GM12801 (cell line): ENCODE results near the gene RIPOR2.

Source experiments
- TF ChIP-seq, protein P1 (sequence below): IDR thresholded peaks from one replicate; pipeline ENCODE4 v1.5.1; 2011; ENCODE audit warnings: control low read depth; ENCODE audit not compliant: insufficient read length; ENCODE audit errors: extremely low read depth

RIPOR2 gene

DNA sequence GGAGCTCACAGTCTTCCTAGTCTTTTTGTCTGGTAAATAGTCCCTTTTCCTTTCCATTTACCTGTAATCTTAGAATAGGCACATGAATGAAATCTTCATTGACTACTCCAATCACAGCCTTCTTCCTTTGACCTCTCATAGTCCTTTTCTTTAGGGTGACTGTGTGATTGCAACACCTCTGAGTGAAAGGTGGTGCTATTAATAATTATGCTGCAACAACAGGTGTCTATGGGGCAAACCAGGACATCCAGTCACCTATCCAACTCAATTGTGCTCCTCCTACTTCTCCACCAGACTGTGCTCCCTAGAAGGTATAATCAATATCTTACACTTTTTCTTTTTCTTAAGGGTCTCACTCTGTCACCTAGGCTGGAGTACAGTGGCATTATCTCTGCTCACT, 29.4 kb downstream of the RIPOR2 start:
- TF ChIP-seq, protein P1, sequence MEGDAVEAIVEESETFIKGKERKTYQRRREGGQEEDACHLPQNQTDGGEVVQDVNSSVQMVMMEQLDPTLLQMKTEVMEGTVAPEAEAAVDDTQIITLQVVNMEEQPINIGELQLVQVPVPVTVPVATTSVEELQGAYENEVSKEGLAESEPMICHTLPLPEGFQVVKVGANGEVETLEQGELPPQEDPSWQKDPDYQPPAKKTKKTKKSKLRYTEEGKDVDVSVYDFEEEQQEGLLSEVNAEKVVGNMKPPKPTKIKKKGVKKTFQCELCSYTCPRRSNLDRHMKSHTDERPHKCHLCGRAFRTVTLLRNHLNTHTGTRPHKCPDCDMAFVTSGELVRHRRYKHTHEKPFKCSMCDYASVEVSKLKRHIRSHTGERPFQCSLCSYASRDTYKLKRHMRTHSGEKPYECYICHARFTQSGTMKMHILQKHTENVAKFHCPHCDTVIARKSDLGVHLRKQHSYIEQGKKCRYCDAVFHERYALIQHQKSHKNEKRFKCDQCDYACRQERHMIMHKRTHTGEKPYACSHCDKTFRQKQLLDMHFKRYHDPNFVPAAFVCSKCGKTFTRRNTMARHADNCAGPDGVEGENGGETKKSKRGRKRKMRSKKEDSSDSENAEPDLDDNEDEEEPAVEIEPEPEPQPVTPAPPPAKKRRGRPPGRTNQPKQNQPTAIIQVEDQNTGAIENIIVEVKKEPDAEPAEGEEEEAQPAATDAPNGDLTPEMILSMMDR, result no peak

DNA sequence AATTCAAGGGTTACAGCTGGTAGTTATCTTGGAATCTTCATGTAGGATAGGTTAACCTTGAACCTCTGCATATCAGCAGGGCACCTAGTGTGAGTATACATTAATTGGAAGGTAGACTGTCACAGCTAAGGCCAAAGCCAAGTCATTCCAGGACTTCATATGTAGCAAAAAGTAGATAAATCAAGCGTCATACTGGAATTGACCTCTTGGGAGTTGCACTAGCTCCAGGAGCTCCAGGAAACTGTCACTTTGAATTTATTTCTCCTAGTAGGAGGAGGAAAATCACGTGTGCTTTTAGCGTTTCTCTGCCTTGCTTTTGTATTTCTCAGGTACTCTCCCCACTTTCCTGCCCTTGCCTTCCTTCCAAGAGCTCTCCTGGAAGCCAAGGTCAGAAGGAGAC, 30.3 kb downstream of the RIPOR2 start:
- TF ChIP-seq, protein P1, result no peak

DNA sequence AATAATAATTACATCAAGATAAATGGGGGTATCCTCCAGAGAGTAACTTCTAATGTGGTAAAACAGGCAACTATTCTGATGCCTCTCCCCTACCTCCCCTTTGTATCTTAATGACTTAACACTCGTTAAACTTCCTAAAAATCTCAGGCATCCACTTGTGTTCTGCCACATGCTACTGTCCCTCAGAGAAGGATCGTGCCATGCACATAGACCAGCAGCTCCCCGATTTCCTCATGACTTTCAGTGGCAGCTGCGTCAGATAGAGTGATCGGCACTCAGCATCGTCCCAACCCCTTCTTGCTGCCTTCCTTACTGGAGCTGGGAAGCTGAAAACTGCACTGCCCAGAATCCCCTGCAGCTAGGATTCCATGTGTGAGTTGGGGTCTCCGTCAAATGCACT, 32.1 kb downstream of the RIPOR2 start:
- TF ChIP-seq, protein P1, result no peak

- TF ChIP-seq, protein P1, result no peak
Measured at GRCh38 chr6:24902782-24903181, 33.0 kb downstream of the RIPOR2 start.

DNA sequence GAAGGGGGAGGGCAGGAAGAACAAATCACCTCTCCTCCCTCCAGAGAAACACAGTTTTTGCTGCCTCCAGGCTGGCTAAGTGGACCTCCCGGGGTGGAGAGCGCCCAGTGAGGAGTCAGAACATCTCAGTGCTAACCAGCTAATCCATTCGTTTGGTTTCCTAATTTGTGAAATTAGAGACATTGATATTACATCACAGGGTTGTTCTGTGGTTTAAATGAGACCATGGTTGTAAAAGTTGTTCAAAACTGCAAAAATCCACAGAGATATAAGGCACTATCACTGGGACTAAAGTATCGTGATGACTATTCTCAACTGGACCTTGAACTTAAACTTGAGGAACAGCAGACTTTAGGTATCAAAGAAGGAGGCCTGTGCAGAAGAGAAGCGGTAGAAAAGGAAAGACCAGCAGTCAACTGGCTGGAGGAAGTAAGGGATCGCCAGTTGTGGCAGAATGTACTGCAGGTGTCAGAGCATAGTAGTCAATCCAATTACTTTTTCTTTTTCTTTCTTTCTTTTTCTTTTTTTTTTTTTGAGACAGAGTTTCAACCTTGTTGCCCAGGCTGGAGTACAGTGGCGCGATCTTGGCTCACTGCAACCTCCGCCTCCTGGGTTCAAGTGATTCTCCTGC, 33.9 kb downstream of the RIPOR2 start:
- TF ChIP-seq, protein P1, result no peak

DNA sequence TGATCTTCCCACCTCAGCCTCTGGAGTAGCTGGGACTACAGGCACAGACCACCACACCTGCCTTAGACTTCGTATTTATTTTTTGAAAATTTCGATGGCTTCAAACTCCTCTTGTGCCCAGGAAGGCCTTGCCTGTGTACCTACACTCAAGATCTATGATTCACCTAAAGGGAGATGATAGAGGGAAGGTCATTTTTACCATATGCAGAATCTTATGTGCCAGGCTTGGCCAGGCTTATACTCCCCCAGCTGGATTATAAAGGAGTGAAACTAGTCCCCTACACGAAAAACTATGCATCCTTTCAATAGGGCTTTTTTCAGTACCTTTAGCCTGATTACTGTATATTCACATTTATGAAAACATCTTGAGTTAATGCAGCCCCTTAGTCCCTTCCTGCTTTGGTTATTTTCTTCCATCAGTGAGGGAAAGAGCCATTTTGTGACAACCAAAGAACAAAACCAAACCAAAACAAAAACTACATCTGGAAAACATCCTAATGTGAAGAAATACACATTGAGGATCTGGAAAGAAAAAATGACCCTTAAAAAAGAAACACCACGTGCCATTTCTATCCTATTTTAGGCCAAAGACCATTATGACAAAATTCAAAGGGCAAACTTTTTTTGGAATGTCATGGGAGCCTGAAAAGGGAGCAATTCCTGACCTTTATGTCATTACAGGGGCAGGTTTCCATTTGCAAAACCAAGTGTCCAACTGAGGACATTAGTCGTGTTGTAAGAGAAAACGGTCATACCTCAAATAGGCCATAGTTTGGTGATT, 34.7 kb downstream of the RIPOR2 start:
- TF ChIP-seq, protein P1, result no peak

DNA sequence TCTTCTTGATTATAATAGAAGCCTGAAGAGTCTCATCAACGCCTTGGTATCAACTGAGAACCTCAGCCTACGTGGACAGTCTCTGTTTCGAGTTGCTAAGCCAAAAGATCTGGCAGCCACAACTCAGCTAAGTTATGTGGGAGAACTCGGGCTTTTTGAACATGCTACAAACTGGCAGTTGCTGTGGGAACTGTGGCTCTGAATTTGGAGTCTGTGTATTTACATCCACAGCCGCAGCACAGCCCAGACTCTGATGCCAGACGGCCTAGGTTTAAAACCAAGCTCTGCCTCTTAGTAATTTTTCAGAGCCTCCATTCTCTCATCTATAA, 35.8 kb downstream of the RIPOR2 start:
- TF ChIP-seq, protein P1, result no peak
